ENCODE results near the gene RETREG1.

The RETREG1 gene

DNA sequence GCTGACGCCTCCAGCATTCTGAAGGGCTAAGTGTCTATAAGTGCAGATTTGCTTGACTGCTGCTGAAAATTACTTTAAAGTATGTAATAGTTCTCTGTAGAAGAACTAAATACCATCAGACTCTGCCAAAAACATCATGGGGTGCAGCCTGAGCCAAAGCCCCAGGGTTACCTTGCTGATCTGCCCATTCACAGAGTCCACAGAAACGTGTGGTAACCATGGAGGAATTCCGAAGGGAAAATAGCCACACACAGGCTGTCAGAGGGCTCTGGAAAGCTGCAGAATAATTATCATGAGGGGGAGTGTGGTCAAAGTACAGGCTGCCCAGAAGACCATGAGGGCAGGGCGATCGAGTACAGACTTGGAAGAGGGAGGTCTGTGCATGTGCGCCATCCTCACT, 36.4 kb downstream of the RETREG1 start:
- no peak for DNase-seq

DNA sequence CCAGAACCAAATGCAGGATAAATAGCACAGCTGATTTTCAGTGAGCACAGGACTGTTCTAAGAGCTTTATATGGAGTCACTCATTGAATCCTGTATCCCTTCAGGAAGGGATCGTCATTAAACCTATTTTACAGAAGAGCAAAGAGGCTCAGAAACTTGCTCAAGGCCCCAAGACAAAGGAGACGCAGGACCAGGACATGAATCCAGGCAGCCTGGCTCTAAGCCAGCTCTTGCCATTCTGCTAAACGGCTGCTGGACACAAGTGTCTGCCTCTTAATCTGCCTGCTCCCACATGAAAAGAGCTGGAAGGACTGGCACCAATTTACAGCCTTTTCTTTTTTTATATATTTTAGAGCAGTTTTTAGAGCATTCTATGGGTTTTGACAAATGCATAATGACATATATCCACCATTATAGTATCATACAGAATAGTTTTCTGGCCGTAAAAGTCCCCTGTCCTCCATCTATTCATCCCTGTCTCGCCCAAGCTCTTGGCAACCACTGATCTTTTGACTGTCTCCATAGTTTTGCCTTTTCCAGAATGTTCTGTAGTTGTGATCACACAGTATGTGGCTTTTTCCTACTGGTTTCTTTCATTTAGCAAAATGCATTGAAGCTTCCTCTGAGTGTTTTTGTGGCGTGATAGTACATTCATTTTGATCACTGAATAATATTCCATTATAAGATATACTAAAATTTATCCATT, 37.5 kb downstream of the RETREG1 start:
- DNase-seq = no peak

DNA sequence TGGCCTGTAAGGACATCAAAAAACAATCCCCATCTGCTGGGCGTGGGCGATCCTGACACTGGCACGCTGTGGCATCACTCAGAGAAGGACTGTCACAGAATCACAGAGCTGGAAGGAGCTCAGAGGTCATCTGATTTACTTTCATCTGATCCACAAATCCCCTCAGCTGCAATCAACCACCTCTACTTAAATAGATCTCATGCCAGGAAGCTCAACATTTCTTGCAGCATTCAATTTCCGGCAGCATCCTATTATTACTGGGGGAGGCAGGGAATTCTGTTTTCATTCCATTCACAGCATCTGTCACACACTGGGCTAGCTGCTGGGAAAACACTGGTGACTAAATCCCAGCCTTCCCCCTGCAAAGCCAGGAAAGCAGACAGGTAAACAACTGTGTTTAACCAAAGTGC, 38.3 kb downstream of the RETREG1 start:
- no peak for DNase-seq

DNA sequence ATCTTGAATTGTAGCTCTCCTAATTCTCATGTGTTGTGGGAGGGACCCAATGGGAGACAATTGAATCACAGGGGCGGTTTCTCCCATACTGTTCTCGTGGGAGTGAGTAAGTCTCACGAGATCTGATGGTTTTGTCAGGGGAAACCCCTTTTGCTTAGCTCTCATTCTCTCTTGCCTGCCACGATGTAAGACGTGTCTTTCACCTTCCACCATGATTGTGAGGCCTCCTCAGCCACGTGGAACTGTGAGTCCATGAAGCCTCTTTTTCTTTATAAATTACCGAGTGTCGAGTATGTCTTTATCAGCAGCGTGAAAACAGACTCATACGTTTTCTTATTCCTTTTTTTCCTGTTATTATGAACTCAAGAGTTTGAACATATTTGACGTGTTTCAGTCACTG, 39.1 kb downstream of the RETREG1 start:
- DNase-seq = no peak

DNA sequence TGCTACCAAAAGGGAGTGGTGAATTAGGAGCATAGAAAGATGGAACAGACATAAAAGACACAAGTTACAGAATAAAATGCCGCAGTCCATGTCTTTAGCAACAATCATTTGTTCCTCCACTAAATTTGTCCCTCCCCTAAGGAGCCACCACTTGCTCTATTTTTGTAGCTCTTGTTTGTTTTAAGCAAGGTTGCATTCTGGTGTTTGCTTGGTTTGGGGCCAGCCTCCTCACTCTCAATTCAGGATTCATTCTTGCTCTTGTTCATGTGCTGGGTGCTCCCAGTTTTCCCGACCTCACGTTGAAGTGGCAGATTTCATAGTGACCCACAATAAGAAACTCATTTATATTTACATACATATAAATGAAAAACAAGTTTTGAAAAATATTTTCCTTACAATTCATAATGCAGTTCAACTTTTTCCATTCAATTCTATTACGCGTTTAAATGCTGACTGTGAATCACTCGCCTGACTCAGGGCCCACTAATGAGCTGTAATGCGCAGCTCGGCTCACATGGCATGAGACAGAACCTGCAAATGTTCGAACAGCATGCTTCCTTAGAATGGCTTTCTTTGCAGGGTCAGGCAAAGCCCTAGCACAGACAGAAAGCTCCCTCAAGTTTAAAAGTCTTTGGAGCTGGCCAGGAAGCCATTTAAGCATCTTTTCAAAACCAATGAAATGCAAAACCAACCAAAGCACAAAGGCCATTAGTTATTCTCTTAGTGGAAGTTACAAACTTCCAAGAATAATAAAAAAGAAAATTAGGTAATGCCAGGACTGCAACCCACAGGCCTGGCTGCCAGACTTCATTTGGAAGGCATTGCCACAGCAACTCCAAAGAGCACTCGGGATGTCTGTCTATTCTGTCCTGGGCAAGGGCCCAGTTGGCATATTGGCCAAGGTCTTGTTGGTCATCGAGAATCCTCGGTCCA, 41.7 kb downstream of the RETREG1 start:
- no peak for DNase-seq

- no peak for DNase-seq
These were observed 43.4 kb downstream of the RETREG1 start for GRCh38 chr5:16573401-16573800.

DNA sequence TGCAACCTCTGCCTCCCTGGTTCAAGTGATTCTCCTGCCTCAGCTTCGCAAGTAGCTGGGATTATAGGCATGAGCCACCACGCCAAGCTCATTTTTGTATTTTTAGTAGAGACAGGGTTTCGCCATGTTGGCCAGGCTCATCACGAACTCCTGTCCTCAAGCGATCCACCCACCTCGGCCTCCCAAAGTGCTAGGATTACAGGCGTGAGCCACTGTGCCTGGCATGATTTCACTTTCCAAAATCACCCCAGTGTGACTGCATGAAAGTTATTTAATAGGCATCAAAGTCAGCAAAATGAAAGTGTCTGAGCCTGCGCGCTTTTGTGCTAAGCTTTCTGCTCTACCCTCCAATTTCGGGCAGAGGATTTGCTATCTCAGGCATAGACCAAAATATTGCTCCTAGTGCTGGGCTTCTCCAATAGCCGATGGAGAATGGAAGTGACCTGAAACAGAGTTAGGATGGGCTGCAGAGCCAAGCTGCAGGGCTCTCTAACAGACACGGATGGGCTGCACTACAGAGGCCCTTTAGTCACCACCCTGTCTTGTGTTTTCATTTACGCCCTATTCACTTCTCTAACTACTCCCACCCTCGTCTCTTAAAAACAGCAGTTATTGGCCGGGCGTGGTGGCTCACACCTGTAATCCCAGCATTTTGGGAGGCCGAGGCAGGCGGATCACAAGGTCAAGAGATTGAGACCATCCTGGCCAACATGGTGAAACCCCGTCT, 44.3 kb downstream of the RETREG1 start:
- no peak for DNase-seq

DNA sequence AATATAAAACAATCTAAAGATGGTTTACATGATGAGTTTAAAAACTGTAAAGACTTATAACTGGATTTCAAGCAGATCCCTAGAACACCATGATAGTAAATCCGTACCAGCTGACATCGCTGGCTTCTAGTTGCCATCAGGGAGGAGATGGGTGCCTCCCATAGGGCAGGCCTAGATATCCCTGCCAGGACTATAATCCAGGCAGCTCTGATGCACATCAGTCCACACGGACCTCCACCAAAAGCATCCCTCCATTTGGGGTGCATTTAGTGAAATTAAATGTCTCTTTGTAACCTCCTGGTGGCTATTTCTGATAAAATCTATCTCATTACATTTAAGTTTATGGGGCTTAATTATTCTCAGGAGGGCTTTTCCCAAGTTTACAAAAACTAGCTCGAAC, 45.8 kb downstream of the RETREG1 start:
- no peak for DNase-seq

GRCh38 chr5:16570121-16570815, 46.5 kb downstream of the RETREG1 start:
- no peak for DNase-seq

GRCh38 chr5:16568875-16569580, 47.8 kb downstream of the RETREG1 start:
- DNase-seq = peak; percentile 33

DNA sequence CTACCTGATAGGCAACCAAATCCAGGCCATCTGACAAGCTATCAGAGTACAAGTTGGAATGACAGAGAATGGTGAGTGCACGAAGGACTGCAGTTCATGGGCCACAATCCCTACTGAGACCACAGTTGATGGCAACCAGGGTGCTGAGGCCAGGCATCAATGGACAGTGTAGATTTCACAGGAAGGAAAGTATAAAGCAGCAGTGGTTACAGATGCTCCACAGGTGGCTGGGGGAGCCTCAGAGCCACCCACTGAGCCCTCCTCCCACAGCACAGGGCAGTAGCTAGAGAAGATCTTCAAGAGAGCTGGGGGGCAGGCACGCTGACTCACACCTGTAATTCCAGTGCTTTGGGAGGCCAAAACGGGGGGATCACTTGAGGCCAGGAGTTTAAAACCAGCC, 49.4 kb downstream of the RETREG1 start:
- DNase-seq = no peak

DNA sequence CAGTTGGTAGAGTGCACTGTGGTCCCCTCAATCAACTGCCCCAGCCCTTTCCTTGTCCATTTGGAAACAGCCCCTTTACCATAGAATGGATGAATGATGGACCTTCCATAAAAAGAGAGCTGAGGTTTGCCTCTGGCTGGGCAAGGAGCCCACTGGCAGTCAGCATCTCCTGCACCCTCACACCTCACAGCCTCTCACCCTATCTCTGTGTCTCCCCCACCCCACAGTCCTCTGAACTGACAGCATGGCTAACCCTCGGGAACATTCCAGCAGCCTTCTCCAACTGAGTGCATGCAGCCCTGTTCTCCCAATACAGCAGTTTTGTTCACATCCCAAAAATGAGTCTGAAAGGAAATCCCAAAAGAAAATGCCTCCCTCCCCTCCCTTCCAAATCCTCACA, 51.7 kb downstream of the RETREG1 start:
- no peak for DNase-seq

- no peak for DNase-seq
These were observed 52.4 kb downstream of the RETREG1 start for GRCh38 chr5:16564248-16564867.

GRCh38 chr5:16563686-16564085, 53.1 kb downstream of the RETREG1 start:
- no peak for DNase-seq

- no peak for DNase-seq
These were observed 55.1 kb downstream of the RETREG1 start for GRCh38 chr5:16561660-16562059.

DNA sequence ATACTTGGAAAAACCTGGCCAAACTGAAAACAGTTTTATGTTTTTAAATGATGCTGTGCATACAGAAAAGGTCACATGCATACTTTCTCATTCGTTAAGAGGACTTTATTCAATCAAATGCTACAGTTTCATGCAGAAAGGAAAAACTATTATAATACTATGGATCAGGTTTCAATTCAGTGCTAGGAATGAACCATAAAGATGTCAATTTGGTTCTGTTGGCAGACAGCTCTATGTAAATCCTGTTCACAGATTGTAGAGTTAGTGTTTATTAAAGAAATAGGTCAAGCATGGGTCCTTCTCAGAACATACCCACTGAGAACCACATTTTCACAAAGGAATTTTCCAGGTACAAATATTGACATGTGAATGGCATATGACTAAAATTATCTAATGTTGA, 57.1 kb downstream of the RETREG1 start:
- no peak for DNase-seq

- no peak for DNase-seq
These were observed 57.7 kb downstream of the RETREG1 start for GRCh38 chr5:16558984-16559629.

- DNase-seq = no peak
These were observed 59.3 kb downstream of the RETREG1 start for GRCh38 chr5:16557477-16557876.

- no peak for DNase-seq
These were observed 62.7 kb downstream of the RETREG1 start for GRCh38 chr5:16554110-16554509.

DNA sequence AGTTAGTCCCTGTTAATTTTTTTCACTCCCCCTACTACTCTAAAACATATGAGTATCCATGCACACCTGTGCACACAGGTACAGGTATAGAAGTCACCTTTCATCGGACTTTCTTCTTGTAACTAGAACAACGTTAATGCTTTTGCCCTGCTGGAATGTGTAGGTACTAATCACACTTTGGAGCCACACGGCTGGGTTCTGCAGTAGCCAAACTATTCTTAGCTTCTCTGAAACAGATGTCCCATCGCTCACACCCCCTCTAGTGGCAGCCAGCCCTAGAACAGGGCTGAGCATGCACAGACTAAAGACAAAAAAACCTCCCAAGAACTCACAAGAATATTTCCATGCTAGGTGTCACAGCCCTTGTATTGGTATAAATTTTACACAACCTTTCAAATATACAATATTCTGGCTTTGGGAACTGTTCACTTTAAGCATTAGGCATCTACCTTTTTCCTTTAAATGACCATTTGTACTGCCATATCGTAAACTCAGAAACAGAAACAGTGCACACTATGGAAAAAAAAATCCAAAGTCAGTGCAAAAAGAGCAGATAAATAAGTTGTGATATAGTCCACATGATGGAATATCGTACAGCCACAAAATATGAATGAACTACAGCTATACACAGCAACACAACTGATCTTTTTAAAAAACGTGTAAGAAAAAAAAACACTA, 64.0 kb downstream of the RETREG1 start:
- DNase-seq = peak; percentile 50

DNA sequence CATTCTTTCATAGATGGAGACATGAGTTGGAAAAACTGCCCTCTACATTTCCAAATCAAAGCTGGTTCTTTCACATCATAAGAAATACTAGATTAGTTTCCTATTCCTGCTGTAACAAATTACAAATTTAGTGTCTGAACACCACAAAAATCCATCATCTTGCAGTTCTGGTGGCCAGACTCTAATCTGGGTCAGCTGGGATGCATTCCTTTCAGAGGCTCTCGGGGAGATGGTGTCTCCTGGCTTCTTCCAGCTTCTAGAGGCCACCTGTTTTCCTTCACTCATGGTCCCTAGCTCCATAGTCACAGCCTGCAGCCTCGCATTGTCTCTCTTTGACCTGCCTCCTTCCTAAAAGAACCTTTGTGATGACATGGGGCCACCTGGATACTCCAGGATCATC, 65.2 kb downstream of the RETREG1 start:
- no peak for DNase-seq
